CD4-positive, alpha-beta T cell treated with Interferon gamma for 1 hour (primary cell): ENCODE data around the gene PNMA5.
"Not testable (repeated sequence)": the region's sequence is repeated elsewhere in the genome, so short reads cannot be mapped to it uniquely, and the experiment has no call there.

ENCODE experiments used
- DNase-seq: peaks from one replicate; pipeline ENCODE4 v3.0.0-alpha.2; 2020

Gene PNMA5

GRCh38 chrX:152993933-152994332 lies at the start of gene PNMA5:
Gene PNMA5, minus strand, starts transcription at chrX:152994116. Its CDS starts 2,518 bp downstream, at chrX:152991598.
- DNase-seq: no peak

GRCh38 chrX:153032397-153033118 lies 38.6 kb upstream of the PNMA5 start:
- peak; percentile 67 for DNase-seq

- DNase-seq: no peak
These were observed 36.9 kb upstream of the PNMA5 start for GRCh38 chrX:153030801-153031200.

- DNase-seq: no peak
These were observed 36.0 kb upstream of the PNMA5 start for GRCh38 chrX:153029875-153030274.

GRCh38 chrX:153029162-153029561 lies 35.2 kb upstream of the PNMA5 start:
- no peak for DNase-seq

- DNase-seq: not testable (repeated sequence)
These were observed 34.6 kb upstream of the PNMA5 start for GRCh38 chrX:153028487-153028886.

- DNase-seq: not testable (repeated sequence)
These were observed 32.6 kb upstream of the PNMA5 start for GRCh38 chrX:153026501-153026900.

- DNase-seq: no peak
These were observed 25.2 kb upstream of the PNMA5 start for GRCh38 chrX:153019166-153019565.

- DNase-seq: not testable (repeated sequence)
These were observed 23.3 kb upstream of the PNMA5 start for GRCh38 chrX:153017174-153017573.

GRCh38 chrX:153004780-153005179 lies 10.9 kb upstream of the PNMA5 start:
- DNase-seq: no peak

- no peak for DNase-seq
These were observed 10.1 kb upstream of the PNMA5 start for GRCh38 chrX:153003981-153004380.

- DNase-seq: not testable (repeated sequence)
These were observed 8.3 kb upstream of the PNMA5 start for GRCh38 chrX:153002182-153002581.

- DNase-seq: no peak
These were observed 3.4 kb upstream of the PNMA5 start for GRCh38 chrX:152997337-152997736.

GRCh38 chrX:152992115-152992514 lies 1.8 kb downstream of the PNMA5 start:
- DNase-seq: no peak

- no peak for DNase-seq
These were observed 2.8 kb downstream of the PNMA5 start for GRCh38 chrX:152991123-152991522.

- no peak for DNase-seq
These were observed 4.6 kb downstream of the PNMA5 start for GRCh38 chrX:152989292-152989658.

- DNase-seq: no peak
These were observed 5.2 kb downstream of the PNMA5 start for GRCh38 chrX:152988536-152989291.

GRCh38 chrX:152987801-152988200 lies 6.1 kb downstream of the PNMA5 start:
- DNase-seq: no peak

- DNase-seq: not testable (repeated sequence)
These were observed 6.8 kb downstream of the PNMA5 start for GRCh38 chrX:152987156-152987555.

- not testable (repeated sequence) for DNase-seq
These were observed 8.5 kb downstream of the PNMA5 start for GRCh38 chrX:152985383-152985782.

- DNase-seq: no peak
These were observed 25.7 kb downstream of the PNMA5 start for GRCh38 chrX:152968193-152968592.

GRCh38 chrX:152960115-152960514 lies 33.8 kb downstream of the PNMA5 start:
- no peak for DNase-seq

- no peak for DNase-seq
These were observed 34.3 kb downstream of the PNMA5 start for GRCh38 chrX:152959626-152960025.
